ENCODE results near the gene PAXIP1. TPM values are rescaled to one million over a fixed set of nuclear protein-coding genes. Genes with fewer than 3 reads are reported as not detected.

PAXIP1 gene
- total RNA-seq, 6 experiments from 2014 or later, result 6.2 to 6.6 (median 6.4) TPM

DNA sequence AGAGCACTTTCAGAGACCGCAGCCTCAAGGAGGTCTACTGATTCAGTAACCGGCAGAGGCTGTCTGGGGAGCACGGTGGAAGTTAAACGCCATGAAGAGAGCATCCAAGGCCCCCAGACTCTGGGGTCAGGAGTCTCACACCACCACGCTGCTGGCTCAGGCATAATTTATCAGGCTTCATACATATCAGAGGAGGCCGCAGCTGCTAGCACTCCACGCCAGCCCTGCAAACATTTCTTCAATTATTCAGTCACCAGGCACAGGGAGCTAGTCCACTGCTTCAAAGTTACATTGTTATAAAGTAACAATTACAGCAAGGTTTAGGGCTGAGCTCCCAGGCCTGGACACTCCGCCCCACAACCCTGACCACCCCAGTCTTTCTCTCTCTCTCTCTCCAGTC, 97.8 kb downstream of the PAXIP1 start:
- Histone ChIP-seq H3K27me3 (no peaks in the 10 kb centered on the region), H3K4me3 (no peak overlapping the region), H3K4me1 (peaks cover 0 to 14% (median 0%) of the 10 kb centered on the region in 4 donors), H3K27ac (no peak overlapping the region), H3K36me3 (no peaks in the 10 kb centered on the region), H3K9me3 (no peaks in the 10 kb centered on the region)
- intact Hi-C loops (cut with DNase I), result loop anchor here in 1 of 2 donors (10.0 kb wide), 1 partner anchor 450 kb away; no protein-coding TSS in a partner anchor
- 78% methylated on average over 5 of the region's 8 CpGs for WGBS (ENCODE audit: insufficient coverage, low coverage, low lambda C conversion rate, missing lambda C conversion rate)
- DNase-seq (no peak), ATAC-seq (no peak)
- TF ChIP-seq, protein P1, sequence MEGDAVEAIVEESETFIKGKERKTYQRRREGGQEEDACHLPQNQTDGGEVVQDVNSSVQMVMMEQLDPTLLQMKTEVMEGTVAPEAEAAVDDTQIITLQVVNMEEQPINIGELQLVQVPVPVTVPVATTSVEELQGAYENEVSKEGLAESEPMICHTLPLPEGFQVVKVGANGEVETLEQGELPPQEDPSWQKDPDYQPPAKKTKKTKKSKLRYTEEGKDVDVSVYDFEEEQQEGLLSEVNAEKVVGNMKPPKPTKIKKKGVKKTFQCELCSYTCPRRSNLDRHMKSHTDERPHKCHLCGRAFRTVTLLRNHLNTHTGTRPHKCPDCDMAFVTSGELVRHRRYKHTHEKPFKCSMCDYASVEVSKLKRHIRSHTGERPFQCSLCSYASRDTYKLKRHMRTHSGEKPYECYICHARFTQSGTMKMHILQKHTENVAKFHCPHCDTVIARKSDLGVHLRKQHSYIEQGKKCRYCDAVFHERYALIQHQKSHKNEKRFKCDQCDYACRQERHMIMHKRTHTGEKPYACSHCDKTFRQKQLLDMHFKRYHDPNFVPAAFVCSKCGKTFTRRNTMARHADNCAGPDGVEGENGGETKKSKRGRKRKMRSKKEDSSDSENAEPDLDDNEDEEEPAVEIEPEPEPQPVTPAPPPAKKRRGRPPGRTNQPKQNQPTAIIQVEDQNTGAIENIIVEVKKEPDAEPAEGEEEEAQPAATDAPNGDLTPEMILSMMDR (IDR thresholded peaks at IDR 0.05), result no peak
- no peak for TF ChIP-seq POLR2A (IDR thresholded peaks at IDR 0.05)

DNA sequence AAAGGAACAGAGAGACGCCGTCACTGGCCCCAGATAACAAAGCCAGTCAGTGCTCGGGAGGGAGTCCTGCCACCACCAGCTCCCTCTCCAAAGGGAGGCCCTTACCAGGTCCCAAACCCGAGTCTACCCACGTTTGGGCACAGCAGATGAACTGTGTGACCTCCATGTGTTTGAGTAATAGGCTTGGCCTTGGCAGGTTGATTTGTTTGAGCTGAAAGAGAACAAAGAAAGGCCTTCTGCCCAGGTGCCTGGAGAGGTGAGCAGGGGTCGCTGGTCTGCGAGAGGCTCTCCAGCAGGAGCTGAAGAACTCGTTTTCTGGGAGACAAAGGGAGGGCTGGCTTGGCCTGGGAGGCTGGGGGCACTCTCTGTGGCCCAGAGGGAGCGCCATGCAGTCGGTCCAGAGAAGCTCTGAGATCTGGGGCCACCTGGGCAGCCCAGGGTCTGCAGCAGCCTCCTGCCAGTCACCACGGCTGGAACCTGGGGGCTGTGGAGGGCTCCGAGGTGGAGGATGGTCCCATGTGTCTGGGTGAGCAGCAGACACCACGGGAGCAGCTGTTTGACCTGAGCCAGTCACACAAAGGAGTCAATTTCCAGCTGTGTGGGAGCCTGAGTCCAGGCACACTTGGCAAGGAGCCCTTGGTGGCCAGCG, 99.7 kb downstream of the PAXIP1 start:
- ATAC-seq (peak; percentile 60 to 96 (median 67)), DNase-seq (no peak)
- Histone ChIP-seq H3K4me1 (peaks cover 0 to 14% (median 0%) of the 10 kb centered on the region in 4 donors), H3K27me3 (no peaks in the 10 kb centered on the region), H3K27ac (peak overlapping the region in 1 of 3 donors; percentile 60), H3K36me3 (no peaks in the 10 kb centered on the region), H3K4me3 (no peak overlapping the region), H3K9me3 (no peaks in the 10 kb centered on the region)
- 26% methylated on average over 5 of the region's 14 CpGs for WGBS (ENCODE audit: insufficient coverage, low coverage, low lambda C conversion rate, missing lambda C conversion rate)
- TF ChIP-seq POLR2A (IDR thresholded peaks at IDR 0.05), result no peak
- TF ChIP-seq, protein P1 (IDR thresholded peaks at IDR 0.05), result no peak
- intact Hi-C loops (cut with DNase I), result loop anchor here in 1 of 2 donors (10.0 kb wide), 1 partner anchor 452 kb away; no protein-coding TSS in a partner anchor

DNA sequence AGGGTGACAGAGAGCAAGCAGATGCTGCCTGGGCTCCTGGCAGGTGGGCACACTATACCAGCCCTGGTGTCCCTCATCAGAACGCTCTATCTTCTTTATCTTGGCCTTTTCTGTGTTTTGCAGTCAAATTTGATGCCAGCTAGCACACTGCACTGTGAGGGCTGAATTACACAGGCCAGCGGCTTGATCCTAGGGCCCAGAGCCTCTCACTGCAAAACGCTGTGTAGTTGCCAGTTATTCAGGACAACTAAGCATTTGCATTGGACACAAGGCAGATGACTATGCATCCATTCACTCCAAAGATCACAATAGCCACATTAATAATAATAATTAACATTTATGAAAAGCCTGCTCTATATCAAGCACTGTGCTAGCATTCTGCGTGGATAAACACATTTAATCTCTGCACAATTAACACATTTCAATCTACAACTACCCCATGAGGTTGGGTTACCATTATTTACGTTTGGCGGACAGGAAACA, 100.3 kb downstream of the PAXIP1 start:
- H3K27ac ChIP-seq, result no peak overlapping the region
- no peaks in the 10 kb centered on the region for H3K27me3 ChIP-seq
- H3K9me3 ChIP-seq, result no peaks in the 10 kb centered on the region
- H3K4me1 ChIP-seq, result peaks cover 0 to 14% (median 0%) of the 10 kb centered on the region in 4 donors
- no peak for DNase-seq
- no peak overlapping the region for H3K4me3 ChIP-seq
- TF ChIP-seq POLR2A (IDR thresholded peaks at IDR 0.05), result no peak
- TF ChIP-seq, protein P1 (IDR thresholded peaks at IDR 0.05), result no peak
- 59% methylated on average over 5 of the region's 6 CpGs for WGBS (ENCODE audit: insufficient coverage, low coverage, low lambda C conversion rate, missing lambda C conversion rate)
- no peaks in the 10 kb centered on the region for H3K36me3 ChIP-seq
- intact Hi-C loops (cut with DNase I), result loop anchor here in 1 of 2 donors (10.0 kb wide), 1 partner anchor 452 kb away; no protein-coding TSS in a partner anchor
- peak in 1 of 4 donors; percentile 4 for ATAC-seq

DNA sequence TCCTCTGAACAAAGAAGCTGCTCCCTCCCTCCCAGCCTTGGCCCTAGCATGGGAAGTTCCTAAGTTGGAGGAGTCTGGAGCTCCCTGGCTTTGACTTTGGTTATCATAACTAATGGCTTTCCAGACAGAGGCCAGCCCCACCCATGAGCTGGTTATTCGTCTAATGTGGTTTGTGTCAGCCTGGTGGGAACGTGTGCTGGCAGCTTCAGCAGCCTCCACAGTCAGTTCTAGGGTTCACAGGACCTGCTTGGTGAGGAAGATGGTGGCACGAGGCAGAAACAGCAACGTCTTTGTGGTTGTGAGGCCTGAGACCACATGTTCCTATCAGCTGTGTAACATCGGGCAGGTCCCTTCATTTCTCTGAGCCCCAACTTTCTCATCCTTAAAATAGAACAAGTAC, 103.1 kb downstream of the PAXIP1 start:
- TF ChIP-seq, protein P1 (IDR thresholded peaks at IDR 0.05), result no peak
- no peak for TF ChIP-seq POLR2A (IDR thresholded peaks at IDR 0.05)
- intact Hi-C loops (cut with DNase I), result loop anchor here in 1 of 2 donors (10.0 kb wide), 1 partner anchor 455 kb away; no protein-coding TSS in a partner anchor
- WGBS (ENCODE audit: insufficient coverage, low coverage, low lambda C conversion rate, missing lambda C conversion rate), result 20% methylated on average over 3 of the region's 5 CpGs
- Histone ChIP-seq H3K4me3 (no peak overlapping the region), H3K27ac (no peak overlapping the region), H3K4me1 (peaks cover 0 to 14% (median 0%) of the 10 kb centered on the region in 4 donors), H3K36me3 (no peaks in the 10 kb centered on the region), H3K9me3 (no peaks in the 10 kb centered on the region), H3K27me3 (no peaks in the 10 kb centered on the region)
- ATAC-seq (no peak), DNase-seq (peak in 1 of 3 donors; percentile 8)

All from right lobe of liver (tissue), 6 donors.